ENCODE results near the gene HECTD2. TPM values are rescaled to one million over a fixed set of nuclear protein-coding genes. Genes with fewer than 3 reads are reported as not detected.
A peak's percentile ranks its signal among the peaks of the same experiment; 100 is the strongest.
"Not testable (repeated sequence)": the region's sequence is repeated elsewhere in the genome, so short reads cannot be mapped to it uniquely, and the experiment has no call there.

Gene HECTD2
- total RNA-seq (2014; rRNA removed; shearing (Covaris generic); ENCODE audit: low replicate concordance), result 0.71 and 4.4 TPM in 2 replicates

GRCh38 chr10:91409869-91410637 lies at the start of gene HECTD2:
TSS of gene HECTD2 (plus strand) at chr10:91410344. CDS start at chr10:91410439, 95 bp downstream.
- in situ Hi-C loops (cut with HindIII; ENCODE audit: low pct_unique_long_range_greater_than_20kb, low sequenced_read_pairs), result no loop called here
- peak; percentile 78 for DNase-seq (ENCODE audit: low read depth)

GRCh38 chr10:91360461-91360860 lies 49.7 kb upstream of the HECTD2 start:
- DNase-seq (ENCODE audit: low read depth), result no peak
- in situ Hi-C loops (cut with HindIII; ENCODE audit: low pct_unique_long_range_greater_than_20kb, low sequenced_read_pairs), result no loop called here

- DNase-seq (ENCODE audit: low read depth); in situ Hi-C loops (cut with HindIII; ENCODE audit: low pct_unique_long_range_greater_than_20kb, low sequenced_read_pairs): not testable (repeated sequence)
Measured at GRCh38 chr10:91365519-91365918, 44.6 kb upstream of the HECTD2 start.

GRCh38 chr10:91366704-91367103 lies 43.4 kb upstream of the HECTD2 start:
- in situ Hi-C loops (cut with HindIII; ENCODE audit: low pct_unique_long_range_greater_than_20kb, low sequenced_read_pairs), result no loop called here
- DNase-seq (ENCODE audit: low read depth), result no peak

- no peak for DNase-seq (ENCODE audit: low read depth)
- in situ Hi-C loops (cut with HindIII; ENCODE audit: low pct_unique_long_range_greater_than_20kb, low sequenced_read_pairs), result no loop called here
Measured at GRCh38 chr10:91367127-91367531, 43.0 kb upstream of the HECTD2 start.

- in situ Hi-C loops (cut with HindIII; ENCODE audit: low pct_unique_long_range_greater_than_20kb, low sequenced_read_pairs), result no loop called here
- no peak for DNase-seq (ENCODE audit: low read depth)
Measured at GRCh38 chr10:91367558-91367957, 42.6 kb upstream of the HECTD2 start.

GRCh38 chr10:91369978-91370589 lies 40.1 kb upstream of the HECTD2 start:
- DNase-seq (ENCODE audit: low read depth), result peak; percentile 5
- in situ Hi-C loops (cut with HindIII; ENCODE audit: low pct_unique_long_range_greater_than_20kb, low sequenced_read_pairs), result not testable (repeated sequence)

GRCh38 chr10:91374052-91374451 lies 36.1 kb upstream of the HECTD2 start:
- in situ Hi-C loops (cut with HindIII; ENCODE audit: low pct_unique_long_range_greater_than_20kb, low sequenced_read_pairs), result no loop called here
- no peak for DNase-seq (ENCODE audit: low read depth)

- no peak for DNase-seq (ENCODE audit: low read depth)
- in situ Hi-C loops (cut with HindIII; ENCODE audit: low pct_unique_long_range_greater_than_20kb, low sequenced_read_pairs), result no loop called here
Measured at GRCh38 chr10:91378061-91378460, 32.1 kb upstream of the HECTD2 start.

- in situ Hi-C loops (cut with HindIII; ENCODE audit: low pct_unique_long_range_greater_than_20kb, low sequenced_read_pairs), result no loop called here
Measured at GRCh38 chr10:91380873-91381256, 29.3 kb upstream of the HECTD2 start.

GRCh38 chr10:91381257-91381891 lies 28.8 kb upstream of the HECTD2 start:
- in situ Hi-C loops (cut with HindIII; ENCODE audit: low pct_unique_long_range_greater_than_20kb, low sequenced_read_pairs), result no loop called here
- DNase-seq (ENCODE audit: low read depth), result no peak

More at GRCh38 chr10:91380873-91381256, 29.3 kb upstream of the HECTD2 start:
- DNase-seq (ENCODE audit: low read depth), result no peak

GRCh38 chr10:91385306-91386085 lies 24.6 kb upstream of the HECTD2 start:
- in situ Hi-C loops (cut with HindIII; ENCODE audit: low pct_unique_long_range_greater_than_20kb, low sequenced_read_pairs), result no loop called here
- no peak for DNase-seq (ENCODE audit: low read depth)

- DNase-seq (ENCODE audit: low read depth), result peak; percentile 19
- in situ Hi-C loops (cut with HindIII; ENCODE audit: low pct_unique_long_range_greater_than_20kb, low sequenced_read_pairs), result no loop called here
Measured at GRCh38 chr10:91389636-91390512, 20.3 kb upstream of the HECTD2 start.

- in situ Hi-C loops (cut with HindIII; ENCODE audit: low pct_unique_long_range_greater_than_20kb, low sequenced_read_pairs), result not testable (repeated sequence)
Measured at GRCh38 chr10:91390513-91390825, 19.7 kb upstream of the HECTD2 start.

GRCh38 chr10:91391920-91392319 lies 18.2 kb upstream of the HECTD2 start:
- no peak for DNase-seq (ENCODE audit: low read depth)
- in situ Hi-C loops (cut with HindIII; ENCODE audit: low pct_unique_long_range_greater_than_20kb, low sequenced_read_pairs), result no loop called here

More at GRCh38 chr10:91390513-91390825, 19.7 kb upstream of the HECTD2 start:
- DNase-seq (ENCODE audit: low read depth), result not testable (repeated sequence)

GRCh38 chr10:91406322-91406721 lies 3.8 kb upstream of the HECTD2 start:
- in situ Hi-C loops (cut with HindIII; ENCODE audit: low pct_unique_long_range_greater_than_20kb, low sequenced_read_pairs), result no loop called here
- no peak for DNase-seq (ENCODE audit: low read depth)

GRCh38 chr10:91409069-91409868 lies 875 bp upstream of the HECTD2 start:
- in situ Hi-C loops (cut with HindIII; ENCODE audit: low pct_unique_long_range_greater_than_20kb, low sequenced_read_pairs), result no loop called here
- DNase-seq (ENCODE audit: low read depth), result peak; percentile 87

Measured in Caki2 (cell line).